Upper lobe of left lung (tissue), 6 donors: ENCODE measurements around the gene FLRT3. TPM values are rescaled to one million over a fixed set of nuclear protein-coding genes. Genes with fewer than 3 reads are reported as not detected.

Experiments used
- ATAC-seq, 2 donors: fragments of 200-7000 bp; cut with Tn5 transposase; one replicate each; pipeline ENCODE4 v1.9.1; 2022; ENCODE audit warnings: mild to moderate bottlenecking in 2 of 2, moderate library complexity in 2 of 2; ENCODE audit not compliant: low FRiP score in 2 of 2
- DNase-seq, 2 donors: peaks; one replicate each; pipeline ENCODE4 v3.0.0-alpha.2; 2019 to 2020
- H3K27ac ChIP-seq, 4 donors: fragments of 200-600 bp; sonication (generic); one replicate each; pipeline ENCODE4 v1.5.1; 2016 to 2019
- H3K27me3 ChIP-seq, 4 donors: fragments of 200-600 bp; sonication (generic); one replicate each; pipeline ENCODE4 v1.5.1; 2017 to 2019
- H3K36me3 ChIP-seq, 4 donors: fragments of 200-600 bp; sonication (generic); one replicate each; pipeline ENCODE4 v1.5.1; 2016 to 2019
- H3K4me1 ChIP-seq, 4 donors: fragments of 200-600 bp; sonication (generic); one replicate each; pipeline ENCODE4 v1.5.1; 2018 to 2019
- H3K4me3 ChIP-seq, 4 donors: fragments of 200-600 bp; sonication (generic); one replicate each; pipeline ENCODE4 v1.5.1; 2017 to 2019; ENCODE audit warnings: mild to moderate bottlenecking in 2 of 4, moderate library complexity in 1 of 4
- H3K9me3 ChIP-seq, 4 donors: fragments of 200-600 bp; sonication (generic); one replicate each; pipeline ENCODE4 v1.5.1; 2018 to 2019
- CTCF ChIP-seq, 6 experiments: fragments of 450-650 bp in 4 of 6; fragments of 200-600 bp in 2 of 6; sonication (generic) in 2 of 6; IDR thresholded peaks; one replicate each; pipeline ENCODE4 v1.5.1; 2016 to 2019; ENCODE audit warnings: antibody characterized with exemption in 6 of 6
- EP300 ChIP-seq, 4 donors: sonication (generic); formaldehyde crosslinking; IDR thresholded peaks; one replicate each; pipeline ENCODE4 v1.5.1; 2017; ENCODE audit warnings: antibody characterized with exemption in 4 of 4, control low read depth in 2 of 4
- POLR2A ChIP-seq, 4 donors: fragments of 450-650 bp; IDR thresholded peaks; one replicate each; pipeline ENCODE4 v1.5.1; 2016 to 2017; ENCODE audit warnings: antibody characterized with exemption in 4 of 4, mild to moderate bottlenecking in 2 of 4
- POLR2AphosphoS5 ChIP-seq, 2 donors: sonication (generic); formaldehyde crosslinking; IDR thresholded peaks; one replicate each; pipeline ENCODE4 v1.5.1; 2017; ENCODE audit warnings: antibody characterized with exemption in 2 of 2
- WGBS, 2 donors: methylation state at CpG; one replicate each; pipeline ENCODE4 v1.1.5; 2017 to 2018; 5-methylcytosine and 5-hydroxymethylcytosine counted together
- total RNA-seq, 6 donors: library from RNA; depleted of rRNA in 4 of 6; stranded (reverse); fragments of >200 nt in 4 of 6; gene quantifications; one replicate each; pipeline versions ENCODE4 v1.1.0 to v1.2.1, GENCODE V29; 2016 to 2021
- donor health status: DM: no; HTN: no; CAD: no; lungs with moderate emphysema.
- donor health status: DM: no; HTN: yes; CAD: no; lungs with severe emphysema.

Gene FLRT3
- total RNA-seq, 6 donors from 2014 or later = 19.2 to 127 (median 57.8) TPM

DNA sequence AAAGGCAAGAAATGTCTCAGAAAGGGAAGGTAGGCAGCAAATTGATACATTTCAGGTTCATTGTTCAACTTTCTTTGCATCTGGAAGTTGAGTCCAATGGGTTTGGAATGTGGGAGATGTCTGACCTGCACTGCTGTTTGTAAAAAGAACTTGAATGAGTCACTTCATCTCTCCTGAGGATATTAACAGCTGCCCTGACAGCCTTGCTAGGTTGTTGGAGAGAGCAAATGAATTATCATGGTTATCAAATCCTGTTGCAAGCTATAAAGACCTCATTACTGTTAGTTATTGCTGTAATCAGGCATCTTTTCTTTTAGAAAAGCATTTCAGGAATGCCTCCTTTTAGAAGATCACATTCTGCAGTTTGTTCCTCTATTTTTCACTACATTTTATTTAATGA lies 23.0 kb upstream of the FLRT3 start:
- H3K27ac ChIP-seq = no peak overlapping the region
- H3K4me3 ChIP-seq = no peak overlapping the region
- H3K27me3 ChIP-seq = no peaks in the 10 kb centered on the region
- no peak for DNase-seq
- H3K36me3 ChIP-seq = no peaks in the 10 kb centered on the region
- no peaks in the 10 kb centered on the region for H3K4me1 ChIP-seq
- H3K9me3 ChIP-seq = peaks cover 0 to 6% (median 0%) of the 10 kb centered on the region in 4 donors
- ATAC-seq = no peak
- no peak for TF ChIP-seq EP300 (IDR thresholded peaks at IDR 0.05)
- no peak for TF ChIP-seq POLR2A (IDR thresholded peaks at IDR 0.05)
- TF ChIP-seq POLR2AphosphoS5 (IDR thresholded peaks at IDR 0.05) = no peak
- TF ChIP-seq CTCF (IDR thresholded peaks at IDR 0.05) = no peak

DNA sequence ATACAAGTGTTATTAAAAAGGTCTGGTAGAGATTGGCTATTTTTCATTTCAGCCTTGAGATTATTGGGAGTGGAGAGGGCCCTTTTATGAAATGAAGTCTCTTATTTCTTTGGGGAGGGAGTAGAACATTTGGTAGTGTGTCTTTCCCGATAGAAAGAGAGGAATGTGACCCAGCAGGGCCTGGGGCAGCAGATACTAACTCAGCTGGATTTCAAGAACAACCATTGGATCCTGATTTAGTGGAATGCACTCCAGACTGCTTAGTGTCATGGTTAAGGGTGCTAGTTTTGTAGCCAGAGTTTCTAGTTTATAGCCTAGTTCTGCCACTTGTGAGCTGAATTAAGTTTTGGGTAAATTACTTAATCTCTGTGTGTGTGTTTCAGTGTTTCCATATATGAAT lies 18.4 kb upstream of the FLRT3 start:
- Histone ChIP-seq H3K27me3 (no peaks in the 10 kb centered on the region), H3K27ac (no peak overlapping the region), H3K4me3 (no peak overlapping the region), H3K4me1 (no peaks in the 10 kb centered on the region), H3K9me3 (no peaks in the 10 kb centered on the region), H3K36me3 (no peaks in the 10 kb centered on the region)
- ATAC-seq = no peak
- DNase-seq = no peak
- TF ChIP-seq CTCF (IDR thresholded peaks at IDR 0.05) (no peak), POLR2AphosphoS5 (IDR thresholded peaks at IDR 0.05) (no peak), POLR2A (IDR thresholded peaks at IDR 0.05) (no peak), EP300 (IDR thresholded peaks at IDR 0.05) (no peak)
- WGBS, 2 donors = 33 to 36% methylated on average over 1 of the region's 1 CpG

DNA sequence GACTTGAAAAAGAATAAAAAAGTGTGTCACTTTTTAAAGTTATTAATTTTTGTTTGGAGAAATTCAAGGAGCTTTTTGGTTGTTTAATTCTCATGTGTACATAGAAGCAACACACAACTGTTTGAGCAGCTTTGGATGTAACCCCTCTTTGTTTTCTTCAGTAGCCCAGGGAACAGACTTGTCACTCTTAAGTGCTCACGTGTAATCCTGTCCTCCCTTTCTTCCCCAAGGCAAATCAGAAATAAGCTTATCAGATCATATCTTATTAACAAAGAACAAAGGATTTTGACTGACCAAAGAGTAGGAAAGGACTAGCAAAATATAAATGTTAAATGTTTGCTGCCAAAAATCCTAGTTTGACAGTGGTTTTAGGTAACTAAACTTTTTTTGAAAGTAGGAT lies 7.3 kb upstream of the FLRT3 start:
- ATAC-seq (no peak), DNase-seq (no peak)
- Histone ChIP-seq H3K27ac (no peak overlapping the region), H3K4me3 (no peak overlapping the region), H3K36me3 (no peaks in the 10 kb centered on the region), H3K27me3 (no peaks in the 10 kb centered on the region), H3K9me3 (no peaks in the 10 kb centered on the region), H3K4me1 (no peaks in the 10 kb centered on the region)
- TF ChIP-seq CTCF (IDR thresholded peaks at IDR 0.05) = no peak
- TF ChIP-seq POLR2A (IDR thresholded peaks at IDR 0.05) = no peak
- no peak for TF ChIP-seq EP300 (IDR thresholded peaks at IDR 0.05)
- no peak for TF ChIP-seq POLR2AphosphoS5 (IDR thresholded peaks at IDR 0.05)
- WGBS, 2 donors = 25 to 42% methylated on average over 1 of the region's 1 CpG

DNA sequence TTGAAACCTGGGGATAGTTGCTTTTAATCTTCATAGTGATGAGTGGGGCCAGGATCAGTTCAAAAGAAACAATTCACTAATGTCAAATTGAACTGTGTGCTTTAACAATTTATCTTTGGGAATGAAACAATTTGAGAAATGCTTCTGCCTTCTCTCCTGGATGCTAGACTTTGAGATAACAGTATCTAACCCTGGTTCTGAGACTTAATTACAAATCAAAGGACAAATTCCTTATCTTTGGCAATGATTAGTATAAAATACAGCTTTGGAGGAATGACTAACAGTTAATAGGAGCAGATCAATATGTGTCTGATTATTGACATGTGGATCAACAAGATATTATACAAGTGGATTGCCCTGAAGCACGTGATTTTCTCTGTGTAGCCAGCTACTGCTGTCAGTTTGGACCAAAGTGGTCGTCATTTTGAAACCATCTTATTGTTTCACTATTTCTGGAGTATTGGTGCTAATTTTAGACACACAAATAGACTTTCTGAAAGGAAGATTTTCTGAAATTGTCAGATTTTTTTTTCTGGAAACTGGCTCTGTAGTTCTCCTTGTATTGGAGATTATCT lies 6.2 kb upstream of the FLRT3 start:
- ATAC-seq (no peak), DNase-seq (no peak)
- TF ChIP-seq POLR2AphosphoS5 (IDR thresholded peaks at IDR 0.05) (no peak), CTCF (IDR thresholded peaks at IDR 0.05) (no peak), EP300 (IDR thresholded peaks at IDR 0.05) (no peak), POLR2A (IDR thresholded peaks at IDR 0.05) (no peak)
- Histone ChIP-seq H3K27me3 (no peaks in the 10 kb centered on the region), H3K36me3 (no peaks in the 10 kb centered on the region), H3K4me1 (no peaks in the 10 kb centered on the region), H3K9me3 (no peaks in the 10 kb centered on the region), H3K27ac (no peak overlapping the region), H3K4me3 (no peak overlapping the region)
- WGBS, 2 donors = 79 to 89% methylated on average over 2 of the region's 2 CpGs

GRCh38 chr20:14342918-14343317 lies 5.5 kb upstream of the FLRT3 start:
- 50 to 78% methylated on average over 1 of the region's 1 CpG for WGBS, 2 donors

More at GRCh38 chr20:14342918-14343317, 5.5 kb upstream of the FLRT3 start:
- no peak overlapping the region for H3K27ac ChIP-seq
- no peak for TF ChIP-seq POLR2A (IDR thresholded peaks at IDR 0.05)
- no peak for DNase-seq
- H3K27me3 ChIP-seq = no peaks in the 10 kb centered on the region
- no peak overlapping the region for H3K4me3 ChIP-seq
- no peak for ATAC-seq
- no peaks in the 10 kb centered on the region for H3K36me3 ChIP-seq
- no peaks in the 10 kb centered on the region for H3K4me1 ChIP-seq
- no peaks in the 10 kb centered on the region for H3K9me3 ChIP-seq
